Occipital lobe (tissue), 2 donors: Measurements from ENCODE around the gene CEP164. TPM values are rescaled to one million over a fixed set of nuclear protein-coding genes. Genes with fewer than 3 reads are reported as not detected.

Experiments used
- DNase-seq: peaks from one replicate; lab custom pipeline; 2025; lab: John Stamatoyannopoulos, UW
- total RNA-seq: library from RNA; depleted of rRNA; stranded (reverse); fragments of >200 nt; gene quantifications from one replicate; pipeline ENCODE4 v1.2.3, GENCODE V29; 2014

Gene CEP164
- total RNA-seq, 1 donor from 2014 or later: 19.5 TPM

- no peak for DNase-seq
Measured at GRCh38 chr11:117356126-117356890, 28.7 kb downstream of the CEP164 start.

GRCh38 chr11:117361432-117361831, 33.8 kb downstream of the CEP164 start:
- DNase-seq: peak; percentile 19

- DNase-seq: no peak
Measured at GRCh38 chr11:117366248-117366647, 38.6 kb downstream of the CEP164 start.

GRCh38 chr11:117366875-117367274, 39.2 kb downstream of the CEP164 start:
- no peak for DNase-seq

- no peak for DNase-seq
Measured at GRCh38 chr11:117369534-117369933, 41.9 kb downstream of the CEP164 start.

GRCh38 chr11:117371453-117371852, 43.8 kb downstream of the CEP164 start:
- DNase-seq: no peak

GRCh38 chr11:117374316-117375055, 46.8 kb downstream of the CEP164 start:
- no peak for DNase-seq

GRCh38 chr11:117375960-117376359, 48.3 kb downstream of the CEP164 start:
- no peak for DNase-seq

GRCh38 chr11:117376517-117376916, 48.9 kb downstream of the CEP164 start:
- no peak for DNase-seq

GRCh38 chr11:117378976-117379865, 51.6 kb downstream of the CEP164 start:
- no peak for DNase-seq

GRCh38 chr11:117380676-117381075, 53.0 kb downstream of the CEP164 start:
- DNase-seq: no peak

GRCh38 chr11:117381481-117382387, 54.1 kb downstream of the CEP164 start:
- DNase-seq: no peak

- DNase-seq: no peak
Measured at GRCh38 chr11:117382746-117383145, 55.1 kb downstream of the CEP164 start.

- DNase-seq: no peak
Measured at GRCh38 chr11:117384045-117384444, 56.4 kb downstream of the CEP164 start.

- no peak for DNase-seq
Measured at GRCh38 chr11:117385471-117385870, 57.8 kb downstream of the CEP164 start.

- DNase-seq: no peak
Measured at GRCh38 chr11:117385906-117386305, 58.3 kb downstream of the CEP164 start.

- DNase-seq: no peak
Measured at GRCh38 chr11:117387992-117388755, 60.5 kb downstream of the CEP164 start.

- DNase-seq: no peak
Measured at GRCh38 chr11:117390743-117391142, 63.1 kb downstream of the CEP164 start.

- DNase-seq: no peak
Measured at GRCh38 chr11:117391181-117391580, 63.5 kb downstream of the CEP164 start.
